GM23248 (cell line): ENCODE data around the gene UBAP1. TPM values are rescaled to one million over a fixed set of nuclear protein-coding genes. Genes with fewer than 3 reads are reported as not detected.

Experiments
- DNase-seq: peaks from one replicate; pipeline ENCODE4 v3.0.0-alpha.2; 2015
- H2AFZ ChIP-seq: fragments of 200-600 bp; sonication (generic); 2 replicates; pipeline ENCODE4 v1.6.1; 2016; ENCODE audit warnings: antibody characterized with exemption
- H3F3A ChIP-seq: fragments of 200-600 bp; sonication (generic); 2 replicates; pipeline ENCODE4 v1.6.1; 2016; ENCODE audit warnings: mild to moderate bottlenecking, antibody characterized with exemption, mixed run types; ENCODE audit not compliant: insufficient read depth
- H3K27ac ChIP-seq: fragments of 200-600 bp; sonication (generic); 2 replicates; pipeline ENCODE4 v1.5.1; 2016; ENCODE audit warnings: mild to moderate bottlenecking
- H3K27me3 ChIP-seq: fragments of 200-600 bp; sonication (generic); replicated peaks from 2 replicates; pipeline ENCODE4 v1.6.1; 2016; ENCODE audit warnings: mild to moderate bottlenecking; ENCODE audit not compliant: insufficient read depth
- H3K36me3 ChIP-seq: fragments of 200-600 bp; sonication (generic); 2 replicates; pipeline ENCODE4 v1.6.1; 2016; ENCODE audit warnings: low read depth, mild to moderate bottlenecking
- H3K4me1 ChIP-seq: fragments of 200-600 bp; sonication (generic); 2 replicates; pipeline ENCODE4 v1.6.1; 2016; ENCODE audit warnings: mild to moderate bottlenecking; ENCODE audit not compliant: insufficient read depth
- H3K4me2 ChIP-seq: fragments of 200-600 bp; sonication (generic); one replicate; pipeline ENCODE4 v1.6.1; 2016; ENCODE audit warnings: mild to moderate bottlenecking; ENCODE audit not compliant: unreplicated experiment
- H3K4me3 ChIP-seq: fragments of 200-600 bp; sonication (generic); 2 replicates; pipeline ENCODE4 v1.5.1; 2016; ENCODE audit warnings: mild to moderate bottlenecking
- H3K79me2 ChIP-seq: fragments of 200-600 bp; sonication (generic); 2 replicates; pipeline ENCODE4 v1.6.1; 2016; ENCODE audit warnings: mild to moderate bottlenecking; ENCODE audit not compliant: insufficient read depth
- H3K9ac ChIP-seq: fragments of 200-600 bp; sonication (generic); 2 replicates; pipeline ENCODE4 v1.6.1; 2016; ENCODE audit warnings: mild to moderate bottlenecking
- H3K9me2 ChIP-seq: fragments of 200-600 bp; sonication (generic); 2 replicates; pipeline ENCODE4 v1.6.1; 2016; ENCODE audit warnings: mixed run types, mild to moderate bottlenecking, moderate library complexity; ENCODE audit not compliant: insufficient read depth
- H3K9me3 ChIP-seq: fragments of 200-600 bp; sonication (generic); one replicate; pipeline ENCODE4 v1.6.1; 2017; ENCODE audit warnings: low read depth
- H4K20me1 ChIP-seq: fragments of 200-600 bp; sonication (generic); 2 replicates; pipeline ENCODE4 v1.6.0; 2016; ENCODE audit not compliant: insufficient read depth
- EZH2 ChIP-seq: fragments of 200-600 bp; sonication (generic); IDR thresholded peaks from 2 replicates; pipeline ENCODE4 v1.6.1; 2018; ENCODE audit warnings: antibody characterized with exemption, mild to moderate bottlenecking; ENCODE audit not compliant: insufficient read depth, poor library complexity, severe bottlenecking
- EZH2phosphoT487 ChIP-seq: fragments of 200-600 bp; sonication (generic); IDR thresholded peaks from 2 replicates; pipeline ENCODE4 v1.6.1; 2018; ENCODE audit warnings: antibody characterized with exemption, moderate library complexity, mild to moderate bottlenecking, low read depth; ENCODE audit not compliant: insufficient read depth
- WGBS, 2 experiments: methylation state at CpG; one replicate each; pipeline ENCODE4 v1.1.6; 2015 to 2017; ENCODE audit warnings: low lambda C conversion rate in 2 of 2, low coverage in 1 of 2; ENCODE audit errors: missing lambda C conversion rate in 2 of 2; 5-methylcytosine and 5-hydroxymethylcytosine counted together
- in situ Hi-C: fragments of 300-500 bp; cut with MboI; formaldehyde crosslinking; loops from 2 replicates; pipeline ENCODE4 v1.15.0; 2020
- polyA plus RNA-seq: library from polyadenylated mRNA; unstranded; fragments of >200 nt; fragmentation: Nextera tagmentation; extraction: Ambion mirVana; gene quantifications from 2 replicates; pipeline ENCODE4 v1.2.1, GENCODE V29; 2016
- total RNA-seq: library from RNA; depleted of rRNA; stranded (reverse); fragments of >200 nt; shearing (Covaris generic); gene quantifications from 2 replicates; pipeline ENCODE4 v1.2.3, GENCODE V29; 2014

UBAP1 gene
- total and polyA plus RNA-seq, 2 experiments from 2014 or later = 26.8 to 50.1 TPM

- H3K9me3 ChIP-seq = no peaks in the 10 kb centered on the region
- H3K4me3 ChIP-seq = no peak overlapping the region
- in situ Hi-C loops = loop anchor here (25.0 kb wide), 1 partner anchor 137 kb away; no protein-coding TSS in a partner anchor
- peaks cover 24% of the 10 kb centered on the region for H3K36me3 ChIP-seq
- 93 to 96% methylated on average over 7 of the region's 7 CpGs for WGBS, 2 experiments
- H3F3A ChIP-seq = peaks cover 24% of the 10 kb centered on the region
- H3K4me2 ChIP-seq = no peak overlapping the region
- peaks cover 27% of the 10 kb centered on the region for H3K4me1 ChIP-seq
- no peaks in the 10 kb centered on the region for H4K20me1 ChIP-seq
- no peak overlapping the region for H3K27ac ChIP-seq
- no peak overlapping the region for H2AFZ ChIP-seq
- H3K9ac ChIP-seq = no peak overlapping the region
- H3K79me2 ChIP-seq = peaks cover 44% of the 10 kb centered on the region
- H3K9me2 ChIP-seq = no peaks in the 10 kb centered on the region
- no peak for DNase-seq
- H3K27me3 ChIP-seq = no peaks in the 10 kb centered on the region
- no peak for TF ChIP-seq EZH2phosphoT487
- no peak for TF ChIP-seq EZH2
Measured at GRCh38 chr9:34249274-34249673, 70.4 kb downstream of the UBAP1 start.

DNA sequence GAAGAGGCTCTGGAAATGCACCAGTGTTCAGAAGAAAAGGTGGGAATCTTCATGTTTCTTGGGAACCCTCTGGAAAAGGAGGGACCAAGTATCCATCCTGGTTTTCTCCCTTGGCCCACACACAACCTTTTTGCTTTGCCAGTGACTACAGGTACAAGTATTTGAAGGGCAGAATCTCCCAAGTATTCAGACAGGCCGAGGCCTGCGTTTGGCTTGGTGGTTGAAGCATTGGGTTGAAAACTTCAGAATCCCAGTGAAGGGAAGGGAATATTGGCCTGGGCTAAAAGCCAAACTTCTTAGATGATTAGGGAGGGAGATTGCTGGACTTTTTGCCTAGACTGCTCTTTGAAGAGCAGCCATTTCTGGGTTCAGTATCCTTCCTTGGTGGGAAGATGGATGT lies 71.9 kb downstream of the UBAP1 start:
- peaks cover 40% of the 10 kb centered on the region for H3K4me1 ChIP-seq

GRCh38 chr9:34252016-34252415 lies 73.2 kb downstream of the UBAP1 start:
- TF ChIP-seq EZH2phosphoT487 (no peak), EZH2 (no peak)
- Histone ChIP-seq H4K20me1 (no peaks in the 10 kb centered on the region), H3K9me3 (no peaks in the 10 kb centered on the region), H3K27ac (peak overlapping the region; percentile 89), H3F3A (peaks cover 44% of the 10 kb centered on the region), H3K9me2 (no peaks in the 10 kb centered on the region), H3K4me2 (no peak overlapping the region), H3K4me1 (peaks cover 42% of the 10 kb centered on the region), H3K27me3 (no peaks in the 10 kb centered on the region), H2AFZ (no peak overlapping the region), H3K9ac (no peak overlapping the region), H3K4me3 (no peak overlapping the region), H3K79me2 (peaks cover 30% of the 10 kb centered on the region), H3K36me3 (peaks cover 18% of the 10 kb centered on the region; the same call in 1 of the 2 replicates)
- peak; percentile 50 for DNase-seq
- in situ Hi-C loops = no loop called here

More for the DNA sequence above, 71.9 kb downstream of the UBAP1 start:
- H3K36me3 ChIP-seq = peaks cover 24% of the 10 kb centered on the region
- no peak overlapping the region for H3K27ac ChIP-seq
- H3K9ac ChIP-seq = no peak overlapping the region
- 97 to 100% methylated on average over 2 of the region's 2 CpGs for WGBS, 2 experiments
- no peaks in the 10 kb centered on the region for H4K20me1 ChIP-seq
- peaks cover 43% of the 10 kb centered on the region for H3K79me2 ChIP-seq
- no peak overlapping the region for H2AFZ ChIP-seq
- no peaks in the 10 kb centered on the region for H3K27me3 ChIP-seq
- TF ChIP-seq EZH2phosphoT487 (no peak), EZH2 (no peak)
- in situ Hi-C loops = no loop called here
- peaks cover 36% of the 10 kb centered on the region for H3F3A ChIP-seq
- no peak overlapping the region for H3K4me3 ChIP-seq
- no peak overlapping the region for H3K4me2 ChIP-seq
- H3K9me3 ChIP-seq = no peaks in the 10 kb centered on the region
- no peak for DNase-seq
- H3K9me2 ChIP-seq = no peaks in the 10 kb centered on the region

GRCh38 chr9:34252670-34253459 lies 74.0 kb downstream of the UBAP1 start:
- Histone ChIP-seq H3K4me2 (peak overlapping the region; percentile 33), H3K9me3 (no peaks in the 10 kb centered on the region), H3F3A (peaks cover 44% of the 10 kb centered on the region), H3K27ac (peak overlapping the region; percentile 89), H3K4me3 (no peak overlapping the region), H3K9me2 (no peaks in the 10 kb centered on the region), H3K9ac (peak overlapping the region; percentile 68), H3K36me3 (peaks cover 14% of the 10 kb centered on the region; the same call in 1 of the 2 replicates), H3K27me3 (no peaks in the 10 kb centered on the region), H4K20me1 (no peaks in the 10 kb centered on the region), H3K79me2 (peaks cover 22% of the 10 kb centered on the region), H2AFZ (no peak overlapping the region), H3K4me1 (peaks cover 42% of the 10 kb centered on the region)
- no peak for TF ChIP-seq EZH2
- DNase-seq = peak; percentile 76
- in situ Hi-C loops = no loop called here
- 27 to 28% methylated on average over 10 of the region's 10 CpGs for WGBS, 2 experiments
